Subcutaneous preadipocyte (primary cell): ENCODE results near the gene KRT37. TPM values are rescaled to one million over a fixed set of nuclear protein-coding genes. Genes with fewer than 3 reads are reported as not detected.

Experiments
- small RNA-seq: library from RNA; depleted of rRNA; stranded (forward); fragments of <200 nt; gene quantifications from one replicate; pipeline ENCODE3, GENCODE V24; 2012
- total RNA-seq: library from RNA; depleted of rRNA; stranded (reverse); fragments of >200 nt; gene quantifications from 2 replicates; pipeline ENCODE4 v1.2.3, GENCODE V29; 2012

The KRT37 gene
- total RNA-seq, result not detected in 2 replicates

GRCh38 chr17:41424111-41424635 is at the start of gene KRT37:
TSS of gene KRT37 (minus strand) at chr17:41424585. CDS start at chr17:41424523, 62 bp downstream.

GRCh38 chr17:41466988-41467387 is 42.6 kb upstream of the KRT37 start, which contains the start of gene KRT32:
TSS of gene KRT32 (minus strand) at chr17:41467386. CDS start at chr17:41467325, 61 bp downstream.

GRCh38 chr17:41440531-41441033 is 16.2 kb upstream of the KRT37 start, which contains the start of gene KRT38:
TSS of gene KRT38 (minus strand) at chr17:41440983. CDS start at chr17:41440921, 62 bp downstream.

GRCh38 chr17:41396996-41397660 is 27.3 kb downstream of the KRT37 start, which contains the start of gene KRT31:
TSS of gene KRT31 (minus strand) at chr17:41397608. CDS start at chr17:41397539, 69 bp downstream.

GRCh38 chr17:41381943-41382342 is 42.4 kb downstream of the KRT37 start, which contains the start of gene KRT34:
TSS of gene KRT34 (minus strand) at chr17:41382306. CDS start at chr17:41382246, 60 bp downstream.

Small RNAs within 50 kb of the gene (small RNA-seq; reads per million reads assigned to genes)
- gene RNU2-32P, result 5.0 reads per million, percentile 92 among the genes with 10 or more reads in this experiment

Other genes with a start within 250 kb of the KRT37 start
- not detected in 2 replicates for gene KRTAP4-2, start 246.4 kb downstream of the KRT37 start, total RNA-seq
- gene KRTAP4-1, start 239.7 kb downstream of the KRT37 start, total RNA-seq, result not detected in 2 replicates
- not detected in 2 replicates for gene KRTAP9-1, start 234.7 kb downstream of the KRT37 start, total RNA-seq
- not detected in 2 replicates for gene KRTAP9-2, start 197.9 kb downstream of the KRT37 start, total RNA-seq
- gene KRTAP9-3, start 192.1 kb downstream of the KRT37 start, total RNA-seq, result not detected in 2 replicates
- gene KRTAP9-8, start 186.6 kb downstream of the KRT37 start, total RNA-seq, result not detected in 2 replicates
- not detected in 2 replicates for gene KRTAP9-4, start 174.9 kb downstream of the KRT37 start, total RNA-seq
- not detected in 2 replicates for gene KRTAP9-9, start 169.2 kb downstream of the KRT37 start, total RNA-seq
- not detected in 2 replicates for gene KRTAP9-6, start 159.2 kb downstream of the KRT37 start, total RNA-seq
- gene KRTAP9-7, start 148.9 kb downstream of the KRT37 start, total RNA-seq, result not detected in 2 replicates
- gene KRTAP29-1, start 121.7 kb downstream of the KRT37 start, total RNA-seq, result not detected in 2 replicates
- not detected in 2 replicates for gene KRTAP16-1, start 115.3 kb downstream of the KRT37 start, total RNA-seq
- gene KRTAP17-1, start 108.9 kb downstream of the KRT37 start, total RNA-seq, result not detected in 2 replicates
- gene KRT33A, start 73.8 kb downstream of the KRT37 start, total RNA-seq, result not detected in 2 replicates
- gene KRT33B, start 54.8 kb downstream of the KRT37 start, total RNA-seq, result not detected in 2 replicates
- 0.37 and 0.59 TPM in 2 replicates for gene KRT34, start 42.3 kb downstream of the KRT37 start, total RNA-seq
- not detected in 2 replicates for gene KRT31, start 27.0 kb downstream of the KRT37 start, total RNA-seq
- gene KRT38, start 16.4 kb upstream of the KRT37 start, total RNA-seq, result not detected in 2 replicates
- not detected in 2 replicates for gene KRT32, start 42.8 kb upstream of the KRT37 start, total RNA-seq
- gene KRT35, start 56.6 kb upstream of the KRT37 start, total RNA-seq, result not detected in 2 replicates
- not detected in 2 replicates for gene KRT36, start 65.3 kb upstream of the KRT37 start, total RNA-seq
- gene KRT13, start 81.0 kb upstream of the KRT37 start, total RNA-seq, result not detected in 2 replicates
- gene KRT15, start 94.3 kb upstream of the KRT37 start, total RNA-seq, result 0.78 TPM in 1 of 2 replicates, not detected in the other
- 3.7 and 12.5 TPM in 2 replicates for gene KRT19, start 103.7 kb upstream of the KRT37 start, total RNA-seq
- not detected in 2 replicates for gene KRT9, start 147.5 kb upstream of the KRT37 start, total RNA-seq
- gene KRT14, start 162.3 kb upstream of the KRT37 start, total RNA-seq, result 0.59 TPM in 1 of 2 replicates, not detected in the other
- gene KRT16, start 188.2 kb upstream of the KRT37 start, total RNA-seq, result not detected in 2 replicates
- gene KRT17, start 200.0 kb upstream of the KRT37 start, total RNA-seq, result 1.2 and 1.8 TPM in 2 replicates